Endothelial cell of umbilical vein (primary cell): ENCODE results near the gene CASP10. TPM values are rescaled to one million over a fixed set of nuclear protein-coding genes. Genes with fewer than 3 reads are reported as not detected.

Experiments used
- BruUV-seq: library from RNA; stranded (reverse); fragments of 400-500 nt; replicated peaks from 2 replicates; lab custom pipeline; 2021; lab: Mats Ljungman, UMichigan
- CTCF ChIA-PET: fragments of 300-600, 350-600 bp; sonication (Branson Sonifier 250); formaldehyde crosslinking; loops from one replicate; lab custom pipeline; 2021; ENCODE audit warnings: antibody characterized with exemption, inconsistent platforms; lab: Charles Lee
- POLR2A ChIA-PET: fragments of 300-600, 350-600 bp; sonication (Branson Sonifier 250); formaldehyde crosslinking; loops from one replicate; lab custom pipeline; 2021; ENCODE audit warnings: antibody characterized with exemption, inconsistent platforms; lab: Charles Lee
- DNase-seq: peaks from one replicate; pipeline ENCODE4 v3.0.0-alpha.2; 2011; ENCODE audit warnings: low read depth, low spot score
- FAIRE-seq: peaks from 2 replicates; lab custom pipeline; 2011; peaks lifted over from hg19 to GRCh38; lab: Jason Lieb, UNC
- H2AFZ ChIP-seq: 2 replicates; pipeline ENCODE4 v1.6.0; 2012; ENCODE audit warnings: low read depth, low read length, control low read depth, inconsistent platforms
- H3K27ac ChIP-seq: 2 replicates; pipeline ENCODE4 v1.5.1; 2011; ENCODE audit warnings: low read depth, mild to moderate bottlenecking, control low read depth, low read length, moderate library complexity; ENCODE audit not compliant: insufficient read depth
- H3K27me3 ChIP-seq, 2 experiments: 2 replicates each; pipeline versions ENCODE4 v1.6.0 to v1.6.1; 2011; ENCODE audit warnings: low read length in 2 of 2, mixed read lengths in 1 of 2; ENCODE audit not compliant: control insufficient read depth in 2 of 2, insufficient read depth in 2 of 2
- H3K36me3 ChIP-seq, 2 experiments: 2 replicates in 1 of 2; 3 replicates in 1 of 2; pipeline ENCODE4 v1.5.1; 2011; ENCODE audit warnings: low read length in 2 of 2, mild to moderate bottlenecking in 1 of 2, moderate library complexity in 1 of 2; ENCODE audit not compliant: control insufficient read depth in 2 of 2, insufficient read depth in 2 of 2; ENCODE audit errors: extremely low read depth in 1 of 2
- H3K4me1 ChIP-seq: 3 replicates; pipeline ENCODE4 v1.5.1; 2011; ENCODE audit warnings: mild to moderate bottlenecking, low read length; ENCODE audit not compliant: control insufficient read depth, insufficient read depth; ENCODE audit errors: extremely low read depth
- H3K4me2 ChIP-seq: 2 replicates; pipeline ENCODE4 v1.6.1; 2011; ENCODE audit warnings: low read length, control low read depth, mixed read lengths; ENCODE audit not compliant: insufficient read depth
- H3K4me3 ChIP-seq, 3 experiments: fragments of 200-600 bp in 1 of 3; sonication (generic), shearing (Covaris generic) in 1 of 3; replicated peaks in 1 of 3; 2 replicates each; pipeline ENCODE4 v1.5.1; 2011 to 2016; ENCODE audit warnings: control low read depth in 3 of 3, low read length in 3 of 3, mild to moderate bottlenecking in 2 of 3, inconsistent platforms in 1 of 3, low read depth in 1 of 3, moderate library complexity in 1 of 3; ENCODE audit not compliant: insufficient read depth in 1 of 3
- H3K79me2 ChIP-seq: 2 replicates; pipeline ENCODE4 v1.6.0; 2012; ENCODE audit warnings: low read length, inconsistent platforms; ENCODE audit not compliant: control insufficient read depth, insufficient read depth
- H3K9ac ChIP-seq: replicated peaks from 2 replicates; pipeline ENCODE3; 2011; ENCODE audit warnings: low read length, control low read depth; ENCODE audit not compliant: insufficient read depth; ENCODE audit errors: extremely low read depth
- H3K9me1 ChIP-seq: replicated peaks from 3 replicates; pipeline ENCODE4 v1.6.0; 2011; ENCODE audit warnings: mild to moderate bottlenecking, low read length; ENCODE audit not compliant: control insufficient read depth, insufficient read depth; ENCODE audit errors: extremely low read depth
- H3K9me3 ChIP-seq: replicated peaks from 2 replicates; pipeline ENCODE4 v1.5.1; 2012; ENCODE audit warnings: low read length, inconsistent platforms; ENCODE audit not compliant: control insufficient read depth, insufficient read depth
- H4K20me1 ChIP-seq: replicated peaks from 2 replicates; pipeline ENCODE3; 2011; ENCODE audit warnings: mild to moderate bottlenecking, low read length; ENCODE audit not compliant: control insufficient read depth, insufficient read depth; ENCODE audit errors: extremely low read depth
- CTCF ChIP-seq, 2 donors: IDR thresholded peaks; 1 replicate in 1 of 2; 2 replicates in 1 of 2; pipeline ENCODE4 v1.5.1; 2011; ENCODE audit warnings: low read length in 2 of 2, mild to moderate bottlenecking in 2 of 2, moderate library complexity in 2 of 2, control low read depth in 1 of 2, inconsistent platforms in 1 of 2, low read depth in 1 of 2; ENCODE audit not compliant: insufficient read depth in 1 of 2; ENCODE audit errors: extremely low read depth in 1 of 2
- EZH2 ChIP-seq: IDR thresholded peaks from 2 replicates; pipeline ENCODE4 v1.6.1; 2012; ENCODE audit warnings: borderline replicate concordance, low read depth, mild to moderate bottlenecking, moderate library complexity, low read length, inconsistent platforms; ENCODE audit not compliant: severe bottlenecking
- FOS ChIP-seq: IDR thresholded peaks from 2 replicates; pipeline ENCODE4 v1.6.1; 2011; ENCODE audit warnings: mild to moderate bottlenecking, low read length, moderate library complexity, borderline replicate concordance; ENCODE audit not compliant: insufficient read depth
- GATA2 ChIP-seq: IDR thresholded peaks from 2 replicates; pipeline ENCODE4 v1.7.0; 2011; ENCODE audit warnings: low read depth, mild to moderate bottlenecking, moderate library complexity, mixed read lengths, low read length; ENCODE audit not compliant: insufficient read length, insufficient read depth
- JUN ChIP-seq: IDR thresholded peaks from 2 replicates; pipeline ENCODE4 v1.6.1; 2011; ENCODE audit warnings: borderline replicate concordance, low read depth; ENCODE audit not compliant: insufficient read length, insufficient read depth
- MAX ChIP-seq: IDR thresholded peaks from 2 replicates; pipeline ENCODE4 v1.6.1; 2011; ENCODE audit not compliant: insufficient read depth, insufficient read length
- MYC ChIP-seq: IDR thresholded peaks from one replicate; pipeline ENCODE4 v1.6.1; 2011; ENCODE audit warnings: mild to moderate bottlenecking, low read depth, low read length
- POLR2A ChIP-seq: IDR thresholded peaks from 2 replicates; pipeline ENCODE4 v1.6.1; 2012; ENCODE audit warnings: low read depth, mild to moderate bottlenecking, control low read depth, low read length
- POLR2AphosphoS5 ChIP-seq: IDR thresholded peaks from 2 replicates; pipeline ENCODE4 v1.6.1; 2012; ENCODE audit warnings: low read depth, mild to moderate bottlenecking, control low read depth, low read length, moderate library complexity; ENCODE audit not compliant: insufficient read depth
- dilution Hi-C: fragments of 300-500 bp; cut with MboI; formaldehyde crosslinking; loops from one replicate; pipeline ENCODE4 v1.15.0; 2019; ENCODE audit warnings: low sequenced_read_pairs; ENCODE audit not compliant: extremely low pct_ligation_motif_present
- intact Hi-C: fragments of 100-400 bp; cut with micrococcal nuclease; formaldehyde crosslinking; loops from one replicate; pipeline ENCODE4 v1.10.0; 2022
- polyA plus RNA-seq, 4 experiments: library from polyadenylated mRNA; depleted of rRNA in 3 of 4; stranded (reverse) in 3 of 4; unstranded in 1 of 4; fragments of >200 nt; gene quantifications; 2 replicates each; pipeline versions ENCODE4 v1.2.1 to v1.2.3, GENCODE V29; 2011 to 2012; ENCODE audit warnings: missing spikeins in 1 of 4
- total RNA-seq: library from RNA; stranded (reverse); gene quantifications from 2 replicates; pipeline ENCODE4 v1.2.3, GENCODE V29; 2021

The CASP10 gene
- total and polyA plus RNA-seq, 2 donors (not counting 3 experiments of a cell fraction or from before 2014, with no cell fraction given), result 16.4 to 37.6 TPM

GRCh38 chr2:201144101-201145051 lies 38.6 kb upstream of the CASP10 start:
- H3K9me3 ChIP-seq, result no peaks in the 10 kb centered on the region
- TF ChIP-seq POLR2AphosphoS5 (no peak), POLR2A (peak; percentile 31), MAX (no peak)
- no TSS peak for BruUV-seq
- ChIA-PET CTCF (interaction anchor here (0.6 to 5.5 kb wide), 7 partner anchors 10 to 79 kb away, joined by 3 to 50 read pairs (median 6); no protein-coding TSS in a partner anchor), POLR2A (interaction anchor here (0.5 to 1.5 kb wide), 5 partner anchors 13 to 37 kb away, joined by 3 to 7 read pairs (median 6); no protein-coding TSS in a partner anchor)
- H3K79me2 ChIP-seq, result peaks cover 24% of the 10 kb centered on the region
- H2AFZ ChIP-seq, result no peak overlapping the region
- dilution Hi-C loops, result no loop called here
- DNase-seq, result no peak
- no peaks in the 10 kb centered on the region for H3K9me1 ChIP-seq
- H3K9ac ChIP-seq, result no peak overlapping the region
- no peak overlapping the region for H3K4me2 ChIP-seq
- peaks cover 13% of the 10 kb centered on the region in 2 experiments for H3K36me3 ChIP-seq
- H3K27ac ChIP-seq, result no peak overlapping the region
- intact Hi-C loops, result no loop called here
- H3K4me1 ChIP-seq, result peaks cover 21% of the 10 kb centered on the region
- no peaks in the 10 kb centered on the region for H3K27me3 ChIP-seq
- FAIRE-seq, result no peak
- H4K20me1 ChIP-seq, result no peaks in the 10 kb centered on the region
- no peak overlapping the region for H3K4me3 ChIP-seq

GRCh38 chr2:201148434-201148990 lies 34.4 kb upstream of the CASP10 start:
- Histone ChIP-seq H2AFZ (no peak overlapping the region), H3K4me2 (peak overlapping the region; percentile 26), H3K27ac (peak overlapping the region; percentile 77), H3K4me1 (peaks cover 49% of the 10 kb centered on the region), H3K4me3 (no peak overlapping the region), H3K9ac (peak overlapping the region; percentile 61), H3K9me3 (no peaks in the 10 kb centered on the region), H3K27me3 (no peaks in the 10 kb centered on the region), H3K36me3 (peaks cover 12 to 24% of the 10 kb centered on the region in 2 experiments), H3K9me1 (no peaks in the 10 kb centered on the region), H4K20me1 (no peaks in the 10 kb centered on the region), H3K79me2 (peaks cover 26% of the 10 kb centered on the region)
- dilution Hi-C loops, result no loop called here
- ChIA-PET CTCF (interaction anchor here (0.8 to 5.5 kb wide), 6 partner anchors 9 to 243 kb away, joined by 3 to 50 read pairs (median 6); partner anchors contain the start of gene CFLAR), POLR2A (interaction anchor here (0.8 to 0.9 kb wide), 2 partner anchors 10 to 32 kb away, joined by 5 read pairs; no protein-coding TSS in a partner anchor)
- no peak for DNase-seq
- FAIRE-seq, result no peak
- intact Hi-C loops, result no loop called here
- no TSS peak for BruUV-seq
- TF ChIP-seq EZH2, result no peak
- no peak for TF ChIP-seq MAX
- TF ChIP-seq JUN, result no peak
- no peak for TF ChIP-seq GATA2
- no peak for TF ChIP-seq POLR2AphosphoS5
- no peak for TF ChIP-seq CTCF (IDR thresholded peaks at IDR 0.05; ENCODE audit: extremely low read depth in 1 of 2, insufficient read depth in 1 of 2, low read depth in 1 of 2, low read length in 2 of 2)
- TF ChIP-seq MYC, result no peak
- TF ChIP-seq POLR2A, result no peak
- TF ChIP-seq FOS, result no peak
